IMR-90 (cell line): ENCODE measurements around the gene LARP4B. TPM values are rescaled to one million over a fixed set of nuclear protein-coding genes. Genes with fewer than 3 reads are reported as not detected.

Experiments
- ATAC-seq: fragments of 200-7000 bp; cut with Tn5 transposase; 2 replicates; pipeline ENCODE4 v1.9.1; 2020; ENCODE audit warnings: low read depth, mild to moderate bottlenecking, moderate library complexity
- BruUV-seq: library from RNA; stranded (reverse); fragments of 400-500 nt; replicated peaks from 2 replicates; lab custom pipeline; 2021; lab: Mats Ljungman, UMichigan
- CTCF ChIA-PET: fragments of 300-600 bp; formaldehyde crosslinking; extraction: SDS; loops from one replicate; lab custom pipeline; 2021; ENCODE audit warnings: antibody characterized with exemption; lab: Yijun Ruan, JAX
- POLR2A ChIA-PET: fragments of 300-600 bp; sonication (Branson Sonifier 250); formaldehyde crosslinking; loops from one replicate; lab custom pipeline; 2022; ENCODE audit warnings: antibody characterized with exemption; ENCODE audit not compliant: unreplicated experiment; lab: Charles Lee
- DNase-seq: peaks from one replicate; pipeline ENCODE4 v3.0.0; 2013
- H2AFZ ChIP-seq: replicated peaks from 2 replicates; pipeline ENCODE3; 2013; ENCODE audit warnings: low read length, mild to moderate bottlenecking; ENCODE audit not compliant: poor library complexity
- H2AK5ac ChIP-seq: 2 replicates; pipeline ENCODE4 v1.6.1; 2013; ENCODE audit warnings: low read depth, low read length, inconsistent platforms
- H2AK9ac ChIP-seq: replicated peaks from 2 replicates; pipeline ENCODE3; 2013; ENCODE audit warnings: mild to moderate bottlenecking, low read depth, low read length, moderate library complexity; ENCODE audit not compliant: poor library complexity
- H2BK120ac ChIP-seq: 2 replicates; pipeline ENCODE4 v1.6.1; 2013; ENCODE audit warnings: low read depth, low read length, inconsistent platforms
- H2BK15ac ChIP-seq: 3 replicates; pipeline ENCODE4 v1.6.1; 2013; ENCODE audit warnings: low read depth, low read length, inconsistent platforms
- H2BK20ac ChIP-seq: 2 replicates; pipeline ENCODE4 v1.6.1; 2013; ENCODE audit warnings: low read depth, mild to moderate bottlenecking, inconsistent platforms, low read length, moderate library complexity
- H2BK5ac ChIP-seq: 2 replicates; pipeline ENCODE4 v1.6.1; 2013; ENCODE audit warnings: mild to moderate bottlenecking, low read depth, low read length, inconsistent platforms; ENCODE audit not compliant: poor library complexity, severe bottlenecking
- H3K14ac ChIP-seq: replicated peaks from 2 replicates; pipeline ENCODE4 v1.6.1; 2013; ENCODE audit warnings: low read depth, low read length, inconsistent platforms
- H3K18ac ChIP-seq: 2 replicates; pipeline ENCODE4 v1.6.1; 2013; ENCODE audit warnings: low read depth, low read length, control low read depth
- H3K23ac ChIP-seq: 2 replicates; pipeline ENCODE4 v1.6.1; 2013; ENCODE audit warnings: low read depth, low read length, inconsistent platforms
- H3K27ac ChIP-seq: 2 replicates; pipeline ENCODE4 v1.5.1; 2013; ENCODE audit warnings: mild to moderate bottlenecking, control low read depth, low read length; ENCODE audit not compliant: insufficient read depth
- H3K27me3 ChIP-seq: 2 replicates; pipeline ENCODE4 v1.6.1; 2013; ENCODE audit warnings: low read length; ENCODE audit not compliant: control insufficient read depth, insufficient read depth
- H3K36me3 ChIP-seq: 2 replicates; pipeline ENCODE4 v1.6.1; 2013; ENCODE audit warnings: low read length, mixed read lengths; ENCODE audit not compliant: control insufficient read depth, insufficient read depth
- H3K4ac ChIP-seq: 2 replicates; pipeline ENCODE4 v1.6.1; 2013; ENCODE audit warnings: low read depth, low read length, inconsistent platforms
- H3K4me1 ChIP-seq: 2 replicates; pipeline ENCODE4 v1.6.1; 2013; ENCODE audit warnings: low read length, mixed read lengths; ENCODE audit not compliant: control insufficient read depth, insufficient read depth
- H3K4me2 ChIP-seq: 2 replicates; pipeline ENCODE4 v1.6.1; 2013; ENCODE audit warnings: low read depth, mild to moderate bottlenecking, control low read depth, low read length, moderate library complexity
- H3K4me3 ChIP-seq: 2 replicates; pipeline ENCODE4 v1.5.1; 2013; ENCODE audit warnings: low read depth, mild to moderate bottlenecking, control low read depth, low read length, moderate library complexity; ENCODE audit not compliant: insufficient read depth
- H3K56ac ChIP-seq: 2 replicates; pipeline ENCODE4 v1.6.1; 2013; ENCODE audit warnings: low read length, inconsistent platforms; ENCODE audit not compliant: insufficient read depth; ENCODE audit errors: extremely low read depth
- H3K79me1 ChIP-seq, 2 experiments: 2 replicates each; pipeline ENCODE4 v1.6.1; 2013; ENCODE audit warnings: low read length in 2 of 2, inconsistent platforms in 1 of 2, low read depth in 1 of 2
- H3K9ac ChIP-seq: 2 replicates; pipeline ENCODE4 v1.6.1; 2013; ENCODE audit warnings: low read depth, low read length, control low read depth
- H3K9me1 ChIP-seq: 2 replicates; pipeline ENCODE4 v1.6.1; 2013; ENCODE audit warnings: low read length, inconsistent platforms; ENCODE audit not compliant: insufficient read depth
- H3K9me3 ChIP-seq: 2 replicates; pipeline ENCODE4 v1.6.1; 2013; ENCODE audit warnings: low read length; ENCODE audit not compliant: control insufficient read depth, insufficient read depth
- H4K20me1 ChIP-seq: 2 replicates; pipeline ENCODE4 v1.6.1; 2013; ENCODE audit warnings: low read length, inconsistent platforms; ENCODE audit not compliant: insufficient read depth
- H4K5ac ChIP-seq: 2 replicates; pipeline ENCODE4 v1.6.1; 2013; ENCODE audit warnings: mild to moderate bottlenecking, low read depth, low read length, control low read depth
- H4K8ac ChIP-seq, 2 experiments: 2 replicates each; pipeline ENCODE4 v1.6.1; 2013; ENCODE audit warnings: low read depth in 2 of 2, low read length in 2 of 2, control low read depth in 1 of 2, inconsistent platforms in 1 of 2
- H4K91ac ChIP-seq: 2 replicates; pipeline ENCODE4 v1.6.1; 2013; ENCODE audit warnings: low read depth, low read length, inconsistent platforms; ENCODE audit not compliant: insufficient read depth
- BHLHE40 ChIP-seq: fragments of 150-350 bp; IDR thresholded peaks from 2 replicates; pipeline ENCODE4 v1.6.1; 2016; ENCODE audit warnings: mild to moderate bottlenecking, low read depth, low read length
- CEBPB ChIP-seq: IDR thresholded peaks from 2 replicates; pipeline ENCODE4 v1.6.1; 2012; ENCODE audit warnings: low read depth, low read length, improper control_type of control experiment
- CHD1 ChIP-seq: IDR thresholded peaks from 2 replicates; pipeline ENCODE4 v1.6.1; 2012; ENCODE audit warnings: low read depth, low read length, improper control_type of control experiment
- FOS ChIP-seq: fragments of 150-350 bp; IDR thresholded peaks from 2 replicates; pipeline ENCODE4 v1.6.1; 2016; ENCODE audit warnings: low read depth, low read length
- MAFK ChIP-seq: IDR thresholded peaks from 2 replicates; pipeline ENCODE4 v1.6.1; 2012; ENCODE audit warnings: low read depth, low read length, improper control_type of control experiment
- MAZ ChIP-seq: IDR thresholded peaks from 2 replicates; pipeline ENCODE4 v1.6.1; 2012; ENCODE audit warnings: low read depth, mild to moderate bottlenecking, low read length, improper control_type of control experiment, moderate library complexity, borderline replicate concordance
- MXI1 ChIP-seq: IDR thresholded peaks from 2 replicates; pipeline ENCODE4 v1.6.1; 2012; ENCODE audit warnings: low read depth, mild to moderate bottlenecking, low read length, moderate library complexity, borderline replicate concordance
- NFE2L2 ChIP-seq: fragments of 150-350 bp; IDR thresholded peaks from 2 replicates; pipeline ENCODE4 v1.6.1; 2016; ENCODE audit warnings: low read depth, mild to moderate bottlenecking, low read length
- POLR2A ChIP-seq: IDR thresholded peaks from 2 replicates; pipeline ENCODE4 v1.6.1; 2012; ENCODE audit warnings: mild to moderate bottlenecking, low read depth, low read length
- RAD21 ChIP-seq: IDR thresholded peaks from 2 replicates; pipeline ENCODE4 v1.6.1; 2012; ENCODE audit warnings: low read length, improper control_type of control experiment
- RCOR1 ChIP-seq: IDR thresholded peaks from 2 replicates; pipeline ENCODE4 v1.6.1; 2012; ENCODE audit warnings: mild to moderate bottlenecking, low read length, improper control_type of control experiment; ENCODE audit not compliant: insufficient replicate concordance
- RFX5 ChIP-seq: IDR thresholded peaks from 2 replicates; pipeline ENCODE4 v1.8.0; 2012; ENCODE audit warnings: low read depth, mild to moderate bottlenecking, low read length, moderate library complexity
- SMC3 ChIP-seq: fragments of 150-350 bp; IDR thresholded peaks from 2 replicates; pipeline ENCODE4 v1.6.1; 2016; ENCODE audit warnings: low read depth, mild to moderate bottlenecking, antibody characterized with exemption, low read length, moderate library complexity
- WGBS, 2 experiments: methylation state at CpG; one replicate each; pipeline versions ENCODE4 v1.1.5 to v1.1.7; 2013; ENCODE audit warnings: missing lambda C conversion rate in 2 of 2; ENCODE audit not compliant: insufficient read length in 1 of 2; ENCODE audit errors: extremely low coverage in 2 of 2; 5-methylcytosine and 5-hydroxymethylcytosine counted together
- dilution Hi-C: fragments of 300-500 bp; cut with HindIII; formaldehyde crosslinking; loops from one replicate; pipeline ENCODE4 v1.14.3; 2018; ENCODE audit warnings: low sequenced_read_pairs; ENCODE audit not compliant: unreplicated experiment
- in situ Hi-C: fragments of 300-500 bp; cut with MboI; formaldehyde crosslinking; loops from 3 replicates; pipeline ENCODE4 v1.14.3; 2019; ENCODE audit warnings: low sequenced_read_pairs, inconsistent platforms, mixed read lengths
- intact Hi-C: fragments of 100-400 bp; cut with micrococcal nuclease; formaldehyde crosslinking; loops from 2 replicates; pipeline ENCODE4 v1.10.0; 2022
- polyA plus RNA-seq, 3 experiments: library from polyadenylated mRNA; depleted of rRNA; stranded (reverse); fragments of >200 nt; gene quantifications; 2 replicates each; pipeline ENCODE4 v1.2.3, GENCODE V29; 2012; ENCODE audit warnings: low replicate concordance in 1 of 3
- total RNA-seq: library from RNA; depleted of rRNA; stranded (reverse); fragments of >200 nt; gene quantifications from 2 replicates; pipeline ENCODE4 v1.2.3, GENCODE V29; 2012
- TF ChIP-seq, protein P1 (sequence below): fragments of 150-350 bp; IDR thresholded peaks from 2 replicates; pipeline ENCODE4 v1.6.1; 2016; ENCODE audit warnings: low read depth, mild to moderate bottlenecking, low read length, moderate library complexity, borderline replicate concordance
- TF ChIP-seq, protein P2 (sequence below): conservative IDR thresholded peaks from 2 replicates; pipeline ENCODE4 v1.5.1; 2012; ENCODE audit warnings: mild to moderate bottlenecking, low read depth, low read length, improper control_type of control experiment
- TF ChIP-seq, protein P3 (sequence below): fragments of 150-350 bp; IDR thresholded peaks from 2 replicates; pipeline ENCODE4 v1.6.1; 2017; ENCODE audit warnings: mild to moderate bottlenecking, antibody characterized with exemption, low read length, low read depth

LARP4B gene
- total and polyA plus RNA-seq, 2 of the 4 experiments (the other 2 are of a cell fraction): 24.3 to 25.5 TPM

DNA sequence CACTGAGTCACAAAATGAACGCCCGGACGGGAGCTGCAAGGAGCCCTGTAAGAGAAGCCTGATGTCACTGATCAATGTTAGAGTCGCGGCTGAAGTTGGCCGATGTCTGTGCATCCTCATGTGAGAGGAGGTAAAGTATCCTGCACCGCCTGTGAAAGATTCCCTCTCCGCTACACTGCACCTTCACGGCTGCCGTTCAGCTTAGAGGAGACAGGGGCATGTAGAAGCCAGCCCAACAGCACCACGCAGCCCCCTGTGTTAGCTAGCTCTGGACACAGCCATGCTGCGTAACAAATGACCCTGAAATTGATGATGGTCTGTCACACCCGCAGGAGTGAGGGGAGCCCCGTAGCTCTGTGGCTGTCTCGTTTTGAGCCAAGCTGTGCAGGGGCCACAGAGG is 160.5 kb downstream of the LARP4B start:
- Histone ChIP-seq H3K27me3 (peaks cover 5% of the 10 kb centered on the region; the same call in 1 of the 2 replicates), H4K8ac (no peak overlapping the region), H3K4me1 (peaks cover 2% of the 10 kb centered on the region), H3K23ac (no peak overlapping the region), H3K36me3 (no peaks in the 10 kb centered on the region), H3K27ac (no peak overlapping the region), H2AK5ac (no peak overlapping the region), H4K91ac (no peak overlapping the region), H3K4me3 (no peak overlapping the region), H2BK5ac (no peak overlapping the region), H4K5ac (no peak overlapping the region), H3K18ac (no peak overlapping the region), H3K9ac (no peak overlapping the region), H3K9me3 (peaks cover 21% of the 10 kb centered on the region), H2BK20ac (no peak overlapping the region), H2BK120ac (no peak overlapping the region), H3K14ac (no peak overlapping the region), H3K56ac (no peak overlapping the region), H3K4me2 (no peak overlapping the region), H3K9me1 (no peaks in the 10 kb centered on the region), H3K79me1 (no peaks in the 10 kb centered on the region), H3K4ac (no peak overlapping the region), H2BK15ac (no peak overlapping the region), H4K20me1 (no peaks in the 10 kb centered on the region), H2AFZ (peak overlapping the region; percentile 43), H2AK9ac (no peak overlapping the region)
- DNase-seq (no peak), ATAC-seq (no peak)
- 80% methylated on average over 2 of the region's 15 CpGs; no CpG with 5 or more reads in 1 of the 2 experiments for WGBS, 2 experiments
- ChIA-PET CTCF (no interaction called here), POLR2A (no interaction called here)
- TF ChIP-seq SMC3: no peak
- TF ChIP-seq CHD1: no peak
- TF ChIP-seq, protein P1, sequence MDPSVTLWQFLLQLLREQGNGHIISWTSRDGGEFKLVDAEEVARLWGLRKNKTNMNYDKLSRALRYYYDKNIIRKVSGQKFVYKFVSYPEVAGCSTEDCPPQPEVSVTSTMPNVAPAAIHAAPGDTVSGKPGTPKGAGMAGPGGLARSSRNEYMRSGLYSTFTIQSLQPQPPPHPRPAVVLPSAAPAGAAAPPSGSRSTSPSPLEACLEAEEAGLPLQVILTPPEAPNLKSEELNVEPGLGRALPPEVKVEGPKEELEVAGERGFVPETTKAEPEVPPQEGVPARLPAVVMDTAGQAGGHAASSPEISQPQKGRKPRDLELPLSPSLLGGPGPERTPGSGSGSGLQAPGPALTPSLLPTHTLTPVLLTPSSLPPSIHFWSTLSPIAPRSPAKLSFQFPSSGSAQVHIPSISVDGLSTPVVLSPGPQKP: no peak
- TF ChIP-seq RFX5: no peak
- TF ChIP-seq FOS: no peak
- TF ChIP-seq MXI1: no peak
- TF ChIP-seq BHLHE40: no peak
- TF ChIP-seq, protein P2, sequence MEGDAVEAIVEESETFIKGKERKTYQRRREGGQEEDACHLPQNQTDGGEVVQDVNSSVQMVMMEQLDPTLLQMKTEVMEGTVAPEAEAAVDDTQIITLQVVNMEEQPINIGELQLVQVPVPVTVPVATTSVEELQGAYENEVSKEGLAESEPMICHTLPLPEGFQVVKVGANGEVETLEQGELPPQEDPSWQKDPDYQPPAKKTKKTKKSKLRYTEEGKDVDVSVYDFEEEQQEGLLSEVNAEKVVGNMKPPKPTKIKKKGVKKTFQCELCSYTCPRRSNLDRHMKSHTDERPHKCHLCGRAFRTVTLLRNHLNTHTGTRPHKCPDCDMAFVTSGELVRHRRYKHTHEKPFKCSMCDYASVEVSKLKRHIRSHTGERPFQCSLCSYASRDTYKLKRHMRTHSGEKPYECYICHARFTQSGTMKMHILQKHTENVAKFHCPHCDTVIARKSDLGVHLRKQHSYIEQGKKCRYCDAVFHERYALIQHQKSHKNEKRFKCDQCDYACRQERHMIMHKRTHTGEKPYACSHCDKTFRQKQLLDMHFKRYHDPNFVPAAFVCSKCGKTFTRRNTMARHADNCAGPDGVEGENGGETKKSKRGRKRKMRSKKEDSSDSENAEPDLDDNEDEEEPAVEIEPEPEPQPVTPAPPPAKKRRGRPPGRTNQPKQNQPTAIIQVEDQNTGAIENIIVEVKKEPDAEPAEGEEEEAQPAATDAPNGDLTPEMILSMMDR: no peak
- TF ChIP-seq RCOR1: no peak
- TF ChIP-seq, protein P3, sequence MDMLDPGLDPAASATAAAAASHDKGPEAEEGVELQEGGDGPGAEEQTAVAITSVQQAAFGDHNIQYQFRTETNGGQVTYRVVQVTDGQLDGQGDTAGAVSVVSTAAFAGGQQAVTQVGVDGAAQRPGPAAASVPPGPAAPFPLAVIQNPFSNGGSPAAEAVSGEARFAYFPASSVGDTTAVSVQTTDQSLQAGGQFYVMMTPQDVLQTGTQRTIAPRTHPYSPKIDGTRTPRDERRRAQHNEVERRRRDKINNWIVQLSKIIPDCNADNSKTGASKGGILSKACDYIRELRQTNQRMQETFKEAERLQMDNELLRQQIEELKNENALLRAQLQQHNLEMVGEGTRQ: no peak
- no peak for TF ChIP-seq NFE2L2
- TF ChIP-seq POLR2A: no peak
- no peak for TF ChIP-seq MAZ
- TF ChIP-seq CEBPB: no peak
- no peak for TF ChIP-seq MAFK
- TF ChIP-seq RAD21: no peak
- intact Hi-C loops: no loop called here
- in situ Hi-C loops: no loop called here
- BruUV-seq: no TSS peak
- dilution Hi-C loops: no loop called here
